Epithelial cell of esophagus (primary cell): ENCODE measurements around the gene TIMD4.
"Not testable (repeated sequence)": the region's sequence is repeated elsewhere in the genome, so short reads cannot be mapped to it uniquely, and the experiment has no call there.

ENCODE experiments used
- DNase-seq: peaks from one replicate; pipeline ENCODE4 v3.0.0; 2010; ENCODE audit warnings: low read depth
- H3K4me3 ChIP-seq: 2 replicates; pipeline ENCODE4 v1.5.1; 2011; ENCODE audit warnings: mild to moderate bottlenecking, low read length, control low read depth
- TF ChIP-seq, protein P1 (sequence below): IDR thresholded peaks from 2 replicates; pipeline ENCODE4 v1.5.1; 2011; ENCODE audit warnings: low read depth, mild to moderate bottlenecking, low read length, control low read depth, inconsistent platforms; ENCODE audit not compliant: insufficient read depth; ENCODE audit errors: missing control alignments

Gene TIMD4

DNA sequence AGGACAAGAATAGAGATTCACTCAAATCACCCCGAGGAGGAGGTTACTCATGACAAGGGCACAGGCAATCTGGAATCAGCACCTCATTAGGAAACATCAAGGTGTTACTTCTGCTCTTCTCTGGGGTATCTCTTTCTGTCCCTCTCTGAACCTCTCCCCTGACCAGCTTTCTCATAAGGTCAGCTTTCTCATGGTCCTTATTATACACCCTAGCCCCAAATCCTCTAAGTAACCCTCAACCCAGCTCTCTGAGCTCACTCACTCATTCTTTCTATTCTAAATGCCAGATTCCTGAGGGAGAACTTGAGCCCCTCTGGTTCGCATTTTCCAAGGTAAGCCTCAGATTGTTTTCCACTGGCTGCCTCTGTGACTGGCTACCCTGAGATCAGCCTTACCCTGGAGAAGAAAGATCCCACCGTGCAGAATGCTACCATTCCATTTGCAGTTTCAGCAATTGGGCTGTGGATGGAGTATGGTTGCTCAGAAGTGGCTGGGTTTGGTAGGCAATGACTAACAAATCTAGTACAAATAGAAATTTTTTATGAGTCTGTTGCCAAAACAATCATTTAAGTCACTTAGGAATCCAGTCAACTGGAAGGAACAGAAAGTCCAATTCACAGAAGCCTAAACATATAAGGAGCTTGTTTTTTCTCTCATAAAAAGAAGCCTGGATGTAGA, 9.0 kb upstream of the TIMD4 start:
- no peak overlapping the region for H3K4me3 ChIP-seq
- TF ChIP-seq, protein P1, sequence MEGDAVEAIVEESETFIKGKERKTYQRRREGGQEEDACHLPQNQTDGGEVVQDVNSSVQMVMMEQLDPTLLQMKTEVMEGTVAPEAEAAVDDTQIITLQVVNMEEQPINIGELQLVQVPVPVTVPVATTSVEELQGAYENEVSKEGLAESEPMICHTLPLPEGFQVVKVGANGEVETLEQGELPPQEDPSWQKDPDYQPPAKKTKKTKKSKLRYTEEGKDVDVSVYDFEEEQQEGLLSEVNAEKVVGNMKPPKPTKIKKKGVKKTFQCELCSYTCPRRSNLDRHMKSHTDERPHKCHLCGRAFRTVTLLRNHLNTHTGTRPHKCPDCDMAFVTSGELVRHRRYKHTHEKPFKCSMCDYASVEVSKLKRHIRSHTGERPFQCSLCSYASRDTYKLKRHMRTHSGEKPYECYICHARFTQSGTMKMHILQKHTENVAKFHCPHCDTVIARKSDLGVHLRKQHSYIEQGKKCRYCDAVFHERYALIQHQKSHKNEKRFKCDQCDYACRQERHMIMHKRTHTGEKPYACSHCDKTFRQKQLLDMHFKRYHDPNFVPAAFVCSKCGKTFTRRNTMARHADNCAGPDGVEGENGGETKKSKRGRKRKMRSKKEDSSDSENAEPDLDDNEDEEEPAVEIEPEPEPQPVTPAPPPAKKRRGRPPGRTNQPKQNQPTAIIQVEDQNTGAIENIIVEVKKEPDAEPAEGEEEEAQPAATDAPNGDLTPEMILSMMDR, result no peak
- DNase-seq, result no peak

GRCh38 chr5:156971415-156971814, 8.4 kb upstream of the TIMD4 start:
- TF ChIP-seq, protein P1, result no peak
- DNase-seq, result no peak
- no peak overlapping the region for H3K4me3 ChIP-seq

DNA sequence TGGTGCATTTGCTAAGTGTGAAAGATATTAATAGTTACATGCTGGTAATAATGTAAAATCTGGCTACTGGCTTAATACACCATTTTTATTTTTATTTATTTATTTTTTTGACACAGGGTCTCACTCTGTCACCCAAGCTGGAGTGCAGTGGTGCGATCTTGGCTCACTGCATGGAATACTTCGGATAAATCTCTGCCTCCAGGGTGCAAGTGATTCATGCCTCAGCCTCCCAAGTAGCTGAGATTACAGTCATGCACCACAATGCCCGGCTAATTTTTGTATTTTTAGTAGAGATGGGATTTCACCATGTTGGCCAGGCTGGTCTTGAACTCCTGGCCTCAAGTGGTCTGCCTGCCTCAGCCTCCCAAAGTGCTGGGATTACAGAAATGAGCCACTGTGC, 4.4 kb upstream of the TIMD4 start:
- not testable (repeated sequence) for DNase-seq, H3K4me3 ChIP-seq

- DNase-seq, result no peak
- no peak overlapping the region for H3K4me3 ChIP-seq
- TF ChIP-seq, protein P1, result no peak
These were observed 6.7 kb downstream of the TIMD4 start for GRCh38 chr5:156956321-156956720.

DNA sequence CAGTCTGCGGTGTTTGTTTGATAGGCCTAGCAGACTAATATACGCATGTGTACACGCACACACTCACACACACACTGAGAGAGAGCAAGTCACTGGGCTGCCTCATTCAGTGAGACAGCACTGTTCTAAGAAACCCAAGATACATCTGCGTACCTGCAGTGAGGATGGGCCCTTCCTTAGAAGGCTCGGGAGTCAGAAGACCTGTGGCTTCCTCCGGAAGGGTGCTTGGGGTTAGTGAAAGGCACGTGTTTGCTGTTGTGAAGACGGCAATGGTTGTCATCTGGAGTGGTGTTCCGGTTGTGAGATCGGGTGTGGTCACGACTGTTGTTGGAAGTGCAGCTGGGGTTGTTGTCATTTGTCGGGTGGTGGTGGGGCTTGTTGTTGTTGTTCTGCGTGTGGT, 11.7 kb downstream of the TIMD4 start:
- TF ChIP-seq, protein P1, result no peak
- no peak for DNase-seq
- H3K4me3 ChIP-seq, result no peak overlapping the region

- DNase-seq, result no peak
- TF ChIP-seq, protein P1, result no peak
- H3K4me3 ChIP-seq, result no peak overlapping the region
These were observed 12.3 kb downstream of the TIMD4 start for GRCh38 chr5:156950716-156951115.

DNA sequence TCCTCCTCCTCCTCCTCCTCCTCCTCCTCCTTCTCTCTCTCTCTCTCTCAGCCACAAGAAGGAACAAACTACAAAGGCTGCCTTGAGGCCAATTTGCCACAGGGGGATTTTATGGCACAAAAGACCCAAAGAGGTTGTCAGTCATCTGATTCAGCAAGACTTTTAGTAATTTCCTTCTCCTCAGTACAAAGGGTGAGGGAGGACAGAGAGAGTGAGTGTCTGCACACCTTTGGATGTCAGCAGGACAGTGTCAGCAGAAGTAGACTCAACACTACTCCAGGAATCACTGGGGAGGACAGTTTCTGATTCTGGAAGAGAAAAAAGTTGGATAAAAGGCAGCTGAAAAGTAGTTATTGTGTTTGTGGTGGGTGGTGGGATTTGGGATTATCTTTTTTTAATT, 13.6 kb downstream of the TIMD4 start:
- no peak overlapping the region for H3K4me3 ChIP-seq
- TF ChIP-seq, protein P1, result no peak
- no peak for DNase-seq
